K562 (cell line): ENCODE measurements around the gene DIPK1A. TPM values are rescaled to one million over a fixed set of nuclear protein-coding genes. Genes with fewer than 3 reads are reported as not detected.

Experiments used
- ATAC-seq: fragments of 200-7000 bp; cut with Tn5 transposase; 3 replicates; pipeline ENCODE4 v1.9.1; 2020; ENCODE audit warnings: moderate library complexity
- BruUV-seq: library from RNA; stranded (reverse); fragments of 400-500 nt; replicated peaks from 2 replicates; lab custom pipeline; 2021; lab: Mats Ljungman, UMichigan
- CTCF ChIA-PET: fragments of 300-600 bp; formaldehyde crosslinking; extraction: SDS; loops from one replicate; lab custom pipeline; 2021; ENCODE audit warnings: low intra/inter-chr PET ratio; lab: Yijun Ruan, JAX
- POLR2A ChIA-PET: fragments of 300-600, 350-650 bp; sonication (Branson Sonifier 250); formaldehyde crosslinking; extraction: SDS; loops from one replicate; lab custom pipeline; 2021; ENCODE audit warnings: antibody characterized with exemption, inconsistent platforms; lab: Yijun Ruan, JAX
- DNase-seq, 4 experiments: peaks; one replicate each; pipeline versions ENCODE4 v3.0.0 to v3.0.0-alpha.2; 2011 to 2018; ENCODE audit warnings: low spot score in 3 of 4, mixed read lengths in 3 of 4; ENCODE audit errors: extremely low read depth in 1 of 4
- FAIRE-seq: peaks from 2 replicates; lab custom pipeline; 2011; peaks lifted over from hg19 to GRCh38; lab: Jason Lieb, UNC
- H2AFZ ChIP-seq: 2 replicates; pipeline ENCODE4 v1.6.0; 2011; ENCODE audit warnings: low read depth, low read length, control low read depth, inconsistent platforms
- H3K27ac ChIP-seq: fragments of 200-600 bp; 3 replicates; pipeline ENCODE4 v1.8.0; 2011; ENCODE audit warnings: low read depth, mild to moderate bottlenecking, control low read depth, inconsistent platforms, low read length, moderate library complexity, mixed read lengths; ENCODE audit errors: extremely low read depth
- H3K27me3 ChIP-seq, 2 experiments: fragments of 300-600 bp in 1 of 2; 2 replicates in 1 of 2; 3 replicates in 1 of 2; pipeline versions ENCODE4 v1.6.0 to v1.8.0; 2011; ENCODE audit warnings: inconsistent platforms in 2 of 2, low read length in 2 of 2, mild to moderate bottlenecking in 1 of 2, mixed read lengths in 1 of 2, moderate library complexity in 1 of 2; ENCODE audit not compliant: control insufficient read depth in 2 of 2, insufficient read depth in 2 of 2
- H3K36me3 ChIP-seq: fragments of 300-600 bp; 3 replicates; pipeline ENCODE4 v1.8.0; 2011; ENCODE audit warnings: mild to moderate bottlenecking, low read length, inconsistent platforms; ENCODE audit not compliant: control insufficient read depth, insufficient read depth
- H3K4me1 ChIP-seq, 2 experiments: fragments of 200-600 bp in 1 of 2; replicated peaks in 1 of 2; 2 replicates in 1 of 2; 3 replicates in 1 of 2; pipeline versions ENCODE4 v1.5.1 to v1.8.0; 2011; ENCODE audit warnings: inconsistent platforms in 2 of 2, low read length in 2 of 2, mild to moderate bottlenecking in 1 of 2, mixed read lengths in 1 of 2, moderate library complexity in 1 of 2; ENCODE audit not compliant: control insufficient read depth in 2 of 2, insufficient read depth in 2 of 2
- H3K4me2 ChIP-seq: 2 replicates; pipeline ENCODE4 v1.6.1; 2011; ENCODE audit warnings: low read length, control low read depth, inconsistent platforms, mixed read lengths; ENCODE audit not compliant: insufficient read depth
- H3K4me3 ChIP-seq: fragments of 200-600 bp; sonication (generic), shearing (Covaris generic); 2 replicates; pipeline ENCODE4 v1.5.1; 2016; ENCODE audit warnings: control low read depth, inconsistent platforms
- H3K79me2 ChIP-seq: fragments of 200-600 bp; 3 replicates; pipeline ENCODE4 v1.8.0; 2011; ENCODE audit warnings: low read length, inconsistent platforms; ENCODE audit not compliant: control insufficient read depth, insufficient read depth
- H3K9ac ChIP-seq, 2 experiments: 2 replicates each; pipeline versions ENCODE4 v1.6.0 to v1.6.1; 2011; ENCODE audit warnings: low read depth in 2 of 2, low read length in 2 of 2, control low read depth in 1 of 2, inconsistent platforms in 1 of 2, mild to moderate bottlenecking in 1 of 2, mixed read lengths in 1 of 2; ENCODE audit not compliant: insufficient read depth in 1 of 2
- H3K9me1 ChIP-seq: one replicate; pipeline ENCODE4 v1.6.0; 2011; ENCODE audit warnings: inconsistent platforms, mild to moderate bottlenecking, low read length, moderate library complexity; ENCODE audit not compliant: control insufficient read depth, insufficient read depth
- H3K9me3 ChIP-seq: replicated peaks from 2 replicates; pipeline ENCODE4 v1.5.1; 2011; ENCODE audit warnings: low read depth, low read length, inconsistent platforms; ENCODE audit not compliant: control insufficient read depth, insufficient read depth
- H4K20me1 ChIP-seq: replicated peaks from 2 replicates; pipeline ENCODE4 v1.6.1; 2011; ENCODE audit warnings: low read length, inconsistent platforms, mixed read lengths; ENCODE audit not compliant: control insufficient read depth, insufficient read depth
- BRD9 ChIP-seq: fragments of 450-650 bp; IDR thresholded peaks from 2 replicates; pipeline ENCODE4 v1.6.1; 2018; ENCODE audit warnings: low read depth; ENCODE audit not compliant: partially characterized antibody
- CBFA2T2 ChIP-seq: fragments of 450-650 bp; conservative IDR thresholded peaks from 2 replicates; pipeline ENCODE4 v1.6.1; 2017; ENCODE audit warnings: mild to moderate bottlenecking
- DPF2 ChIP-seq: fragments of 450-650 bp; IDR thresholded peaks from 2 replicates; pipeline ENCODE4 v1.6.1; 2016
- HDGF ChIP-seq: fragments of 450-650 bp; IDR thresholded peaks from 2 replicates; pipeline ENCODE4 v1.6.1; 2016
- HLTF ChIP-seq: fragments of 450-650 bp; IDR thresholded peaks from 2 replicates; pipeline ENCODE4 v1.6.1; 2016
- KDM2B ChIP-seq: fragments of 250-450 bp; sonication (Bioruptor Pico); IDR thresholded peaks from 2 replicates; pipeline ENCODE4 v1.8.0; 2021; ENCODE audit warnings: mild to moderate bottlenecking, moderate library complexity
- NFIC ChIP-seq: fragments of 450-650 bp; IDR thresholded peaks from 2 replicates; pipeline ENCODE4 v1.6.1; 2017; ENCODE audit warnings: mild to moderate bottlenecking, inconsistent platforms
- PML ChIP-seq: IDR thresholded peaks from 2 replicates; pipeline ENCODE4 v1.6.1; 2012; ENCODE audit warnings: low read length, inconsistent platforms
- POLR3A ChIP-seq: IDR thresholded peaks from 2 replicates; pipeline ENCODE4 v1.6.1; 2011; ENCODE audit warnings: borderline replicate concordance, mild to moderate bottlenecking, moderate library complexity; ENCODE audit not compliant: insufficient read length, insufficient read depth; ENCODE audit errors: extremely low read depth
- RBFOX2 ChIP-seq: fragments of 200-400 bp; formaldehyde crosslinking; IDR thresholded peaks from 2 replicates; pipeline ENCODE4 v1.6.1; 2017; ENCODE audit warnings: low read depth, mild to moderate bottlenecking, low read length, moderate library complexity
- TCF15 ChIP-seq: fragments of 250-450 bp; sonication (Bioruptor Pico); IDR thresholded peaks from 2 replicates; pipeline ENCODE4 v1.8.0; 2022; ENCODE audit warnings: moderate library complexity, mild to moderate bottlenecking, inconsistent platforms
- ZBTB11 ChIP-seq, 3 experiments: fragments of 200-800 bp in 1 of 3; fragments of 250-450 bp in 1 of 3; fragments of 450-650 bp in 1 of 3; sonication (Bioruptor Pico) in 1 of 3; sonication (Bioruptor generic) in 1 of 3; formaldehyde crosslinking in 1 of 3; IDR thresholded peaks; 2 replicates each; pipeline versions ENCODE4 v1.6.1 to v1.8.0; 2016 to 2022; ENCODE audit warnings: mild to moderate bottlenecking in 2 of 3, missing genetic modification characterization in 2 of 3, missing compliant biosample characterization in 1 of 3, moderate library complexity in 1 of 3
- ZNF41 ChIP-seq: fragments of 250-450 bp; sonication (Bioruptor Pico); conservative IDR thresholded peaks from 2 replicates; pipeline ENCODE4 v1.4.0; 2020; ENCODE audit warnings: mild to moderate bottlenecking
- WGBS: fragments of 100-300 bp; shearing (Covaris generic); methylation state at CpG from one replicate; pipeline ENCODE4 v1.1.6; 2016; ENCODE audit warnings: low coverage, mixed read lengths; ENCODE audit not compliant: insufficient coverage; ENCODE audit errors: missing lambda C conversion rate; 5-methylcytosine and 5-hydroxymethylcytosine counted together
- in situ Hi-C: fragments of 300-500 bp; cut with MboI; formaldehyde crosslinking; loops from 4 replicates; pipeline ENCODE4 v1.15.0; 2018; ENCODE audit warnings: inconsistent platforms, mixed read lengths
- intact Hi-C: fragments of 100-400 bp; cut with micrococcal nuclease; formaldehyde crosslinking; loops from 2 replicates; pipeline ENCODE4 v1.14.2; 2022
- polyA plus RNA-seq, 8 experiments: library from polyadenylated mRNA; depleted of rRNA in 4 of 8; stranded (reverse) in 5 of 8; unstranded in 3 of 8; fragments of >200 nt; fragmentation: Nextera tagmentation in 2 of 8; fragmentation: Illumina TruSeq in 1 of 8; extraction: Ambion mirVana in 2 of 8; extraction: Trizol in 1 of 8; gene quantifications; 2 replicates each; pipeline versions ENCODE4 v1.2.1 to v1.2.3, GENCODE V29; 2011 to 2014; ENCODE audit warnings: inconsistent platforms in 1 of 8, missing spikeins in 1 of 8
- total RNA-seq, 7 experiments: library from RNA; depleted of rRNA in 6 of 7; stranded (reverse); fragments of >200 nt in 6 of 7; fragmentation: Illumina TruSeq in 2 of 7; extraction: Trizol in 2 of 7; gene quantifications; 2 replicates each; pipeline versions ENCODE4 v1.2.1 to v1.2.3, GENCODE V29; 2011 to 2021; ENCODE audit warnings: low replicate concordance in 1 of 7
- TF ChIP-seq, protein P1 (sequence below): IDR thresholded peaks from 2 replicates; pipeline ENCODE4 v1.6.1; 2016; ENCODE audit warnings: missing genetic modification characterization, missing compliant biosample characterization

DIPK1A gene
- total and polyA plus RNA-seq, 9 of the 15 experiments (the other 6 are each of a cell fraction or from before 2014, with no cell fraction given) = 0.54 to 2.5 (median 1.3) TPM

DNA sequence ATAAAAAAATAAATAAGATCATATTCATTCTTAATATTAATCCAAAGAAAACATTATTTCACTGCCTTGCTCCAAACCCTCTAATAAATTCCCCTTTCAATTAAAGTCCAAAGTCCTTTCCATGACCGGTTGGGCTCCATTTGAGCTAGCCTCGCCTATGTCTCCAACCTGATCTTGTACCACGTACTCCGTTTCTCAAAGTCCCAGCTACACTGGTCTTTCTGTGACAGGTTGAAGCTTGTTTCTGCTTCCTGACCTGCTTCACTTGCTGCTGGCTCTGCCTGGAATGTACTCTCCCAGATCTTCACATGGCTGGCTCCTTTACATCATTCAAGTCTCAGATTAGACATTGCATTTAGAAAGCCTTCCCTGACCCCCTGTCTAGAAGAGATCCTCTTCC is 113.1 kb downstream of the DIPK1A start (continued):
- TF ChIP-seq, protein P1, sequence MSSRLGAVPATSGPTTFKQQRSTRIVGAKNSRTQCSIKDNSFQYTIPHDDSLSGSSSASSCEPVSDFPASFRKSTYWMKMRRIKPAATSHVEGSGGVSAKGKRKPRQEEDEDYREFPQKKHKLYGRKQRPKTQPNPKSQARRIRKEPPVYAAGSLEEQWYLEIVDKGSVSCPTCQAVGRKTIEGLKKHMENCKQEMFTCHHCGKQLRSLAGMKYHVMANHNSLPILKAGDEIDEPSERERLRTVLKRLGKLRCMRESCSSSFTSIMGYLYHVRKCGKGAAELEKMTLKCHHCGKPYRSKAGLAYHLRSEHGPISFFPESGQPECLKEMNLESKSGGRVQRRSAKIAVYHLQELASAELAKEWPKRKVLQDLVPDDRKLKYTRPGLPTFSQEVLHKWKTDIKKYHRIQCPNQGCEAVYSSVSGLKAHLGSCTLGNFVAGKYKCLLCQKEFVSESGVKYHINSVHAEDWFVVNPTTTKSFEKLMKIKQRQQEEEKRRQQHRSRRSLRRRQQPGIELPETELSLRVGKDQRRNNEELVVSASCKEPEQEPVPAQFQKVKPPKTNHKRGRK = no peak

DNA sequence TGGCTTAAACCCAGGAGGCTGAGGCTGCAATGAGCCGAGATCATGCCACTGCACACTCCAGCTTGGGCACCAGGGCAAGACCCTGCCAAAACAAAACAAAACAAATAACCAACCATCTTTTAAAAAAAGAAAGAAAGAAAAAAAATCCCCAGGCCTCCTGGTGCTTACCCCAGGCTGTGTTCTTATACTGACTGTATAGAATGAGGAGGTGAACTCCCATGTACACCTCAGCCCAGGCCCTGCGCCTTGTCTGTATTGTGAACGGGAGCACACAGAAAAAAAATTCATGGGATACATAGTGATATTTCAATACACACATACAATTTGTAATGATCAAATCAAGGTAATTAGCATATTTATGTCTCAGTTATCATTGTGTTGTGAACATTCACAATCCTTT is 115.4 kb downstream of the DIPK1A start:
- intact Hi-C loops (no loop called here), in situ Hi-C loops (no loop called here)
- Histone ChIP-seq H4K20me1 (peaks cover 4% of the 10 kb centered on the region; the same call in 1 of the 2 replicates), H3K27ac (no peak overlapping the region), H2AFZ (no peak overlapping the region), H3K4me1 (no peaks in the 10 kb centered on the region), H3K36me3 (peaks cover 34% of the 10 kb centered on the region), H3K9me3 (no peaks in the 10 kb centered on the region), H3K79me2 (no peaks in the 10 kb centered on the region), H3K4me3 (no peak overlapping the region), H3K9ac (no peak overlapping the region), H3K27me3 (no peaks in the 10 kb centered on the region), H3K9me1 (no peaks in the 10 kb centered on the region), H3K4me2 (no peak overlapping the region)
- DNase-seq = no peak
- ChIA-PET CTCF (no interaction called here), POLR2A (interaction anchor here (1.7 kb wide), 1 partner anchor 8 kb away, joined by 4 read pairs; no protein-coding TSS in a partner anchor)
- no TSS peak for BruUV-seq
- WGBS = 48% methylated on average over 3 of the region's 3 CpGs
- FAIRE-seq = no peak
- no peak for ATAC-seq
- TF ChIP-seq DPF2 (no peak), ZBTB11 (CRISPR knock-in tag; IDR thresholded peaks at IDR 0.05) (no peak), HLTF (no peak), KDM2B (CRISPR knock-in tag) (no peak), HDGF (no peak), RBFOX2 (no peak), CBFA2T2 (no peak), TCF15 (CRISPR knock-in tag) (no peak), PML (no peak), ZNF41 (CRISPR knock-in tag) (no peak), NFIC (no peak), POLR3A (no peak), BRD9 (no peak)
